ENCODE data around the gene NELFA.
"Not testable (repeated sequence)": the region's sequence is repeated elsewhere in the genome, so short reads cannot be mapped to it uniquely, and the experiment has no call there.

Gene NELFA

DNA sequence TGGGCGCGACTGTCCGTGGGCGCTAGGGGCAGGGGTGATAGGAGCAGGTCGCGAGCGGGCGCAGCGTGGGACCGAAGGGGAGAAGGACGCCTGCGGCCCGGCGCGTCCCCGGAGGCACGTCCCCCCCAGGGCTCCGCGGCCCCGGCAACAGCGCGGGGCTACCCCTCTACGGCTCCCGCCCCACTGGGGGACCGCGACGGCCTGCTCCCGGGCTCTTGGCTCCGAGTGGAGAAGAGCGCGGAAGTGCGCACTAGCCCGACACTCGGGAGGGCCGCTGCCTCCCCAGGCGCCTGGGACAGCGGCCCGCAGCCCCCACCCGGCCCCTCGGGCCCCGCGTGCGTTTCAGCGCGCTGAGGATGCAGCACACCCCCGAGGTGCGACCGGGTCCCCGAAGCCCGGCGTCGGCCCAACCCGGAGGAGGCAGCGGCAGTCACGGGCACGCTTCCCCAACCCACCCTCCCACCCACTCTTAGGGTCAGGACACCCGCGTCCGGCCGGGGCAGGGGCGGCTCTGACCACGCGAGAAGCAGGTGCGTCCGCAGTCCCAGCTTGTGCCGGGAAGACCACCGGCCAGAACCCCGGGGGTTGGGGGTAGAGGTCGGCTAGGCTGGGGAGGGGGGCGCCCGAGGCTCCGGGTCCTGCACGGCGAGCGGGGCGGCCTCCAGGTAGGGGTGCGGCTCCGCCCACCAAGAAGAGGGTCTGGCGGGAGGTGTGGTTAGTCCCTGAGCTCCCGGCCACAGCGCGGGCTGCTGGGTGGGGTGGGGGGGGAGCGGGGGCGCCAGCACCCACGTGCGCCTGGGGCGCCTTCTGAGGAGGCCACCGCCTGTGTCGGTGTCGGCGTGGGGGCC, 31.8 kb upstream of the NELFA start:
- peak overlapping the region in 1 of 5 donors; percentile 68 for H3K4me3 ChIP-seq (ENCODE audit: low read depth in 1 of 5, low read length in 5 of 5)
- peaks cover 0 to 25% (median 18%) of the 10 kb centered on the region in 5 donors for H3K4me1 ChIP-seq (ENCODE audit: control insufficient read depth in 5 of 5, insufficient read depth in 5 of 5, low read length in 5 of 5)
- peaks cover 0 to 8% (median 7%) of the 10 kb centered on the region in 5 donors for H3K9me3 ChIP-seq (ENCODE audit: control insufficient read depth in 5 of 5, low read length in 5 of 5)
- H3K27ac ChIP-seq (ENCODE audit: low read depth, low read length), result no peak overlapping the region
- peaks cover 0 to 19% (median 0%) of the 10 kb centered on the region in 5 donors for H3K27me3 ChIP-seq (ENCODE audit: control insufficient read depth in 5 of 5, insufficient read depth in 4 of 5, low read length in 5 of 5)
- H3K36me3 ChIP-seq (ENCODE audit: control insufficient read depth in 5 of 5, insufficient read depth in 5 of 5, low read length in 5 of 5), result no peaks in the 10 kb centered on the region
- no peak overlapping the region for H3K9ac ChIP-seq (ENCODE audit: low read length in 5 of 5)

- Histone ChIP-seq H3K9me3 (ENCODE audit: control insufficient read depth in 5 of 5, low read length in 5 of 5) (no peaks in the 10 kb centered on the region), H3K27me3 (ENCODE audit: control insufficient read depth in 5 of 5, insufficient read depth in 4 of 5, low read length in 5 of 5) (peaks cover 0 to 19% (median 0%) of the 10 kb centered on the region in 5 donors), H3K4me1 (ENCODE audit: control insufficient read depth in 5 of 5, insufficient read depth in 5 of 5, low read length in 5 of 5) (peaks cover 0 to 16% (median 12%) of the 10 kb centered on the region in 5 donors), H3K9ac (ENCODE audit: low read length in 5 of 5) (no peak overlapping the region), H3K27ac (ENCODE audit: low read depth, low read length) (no peak overlapping the region), H3K36me3 (ENCODE audit: control insufficient read depth in 5 of 5, insufficient read depth in 5 of 5, low read length in 5 of 5) (no peaks in the 10 kb centered on the region), H3K4me3 (ENCODE audit: low read depth in 1 of 5, low read length in 5 of 5) (no peak overlapping the region)
Measured at GRCh38 chr4:2036866-2037265, 28.1 kb upstream of the NELFA start.

GRCh38 chr4:2036327-2036726, 27.6 kb upstream of the NELFA start:
- Histone ChIP-seq H3K36me3 (ENCODE audit: control insufficient read depth in 5 of 5, insufficient read depth in 5 of 5, low read length in 5 of 5) (no peaks in the 10 kb centered on the region), H3K4me3 (ENCODE audit: low read depth in 1 of 5, low read length in 5 of 5) (no peak overlapping the region), H3K27me3 (ENCODE audit: control insufficient read depth in 5 of 5, insufficient read depth in 4 of 5, low read length in 5 of 5) (peaks cover 0 to 14% (median 0%) of the 10 kb centered on the region in 5 donors), H3K9ac (ENCODE audit: low read length in 5 of 5) (no peak overlapping the region), H3K9me3 (ENCODE audit: control insufficient read depth in 5 of 5, low read length in 5 of 5) (no peaks in the 10 kb centered on the region), H3K27ac (ENCODE audit: low read depth, low read length) (no peak overlapping the region), H3K4me1 (ENCODE audit: control insufficient read depth in 5 of 5, insufficient read depth in 5 of 5, low read length in 5 of 5) (peaks cover 0 to 11% (median 6%) of the 10 kb centered on the region in 5 donors)

- H3K9ac ChIP-seq (ENCODE audit: low read length in 5 of 5); H3K36me3 ChIP-seq (ENCODE audit: control insufficient read depth in 5 of 5, insufficient read depth in 5 of 5, low read length in 5 of 5); H3K27ac ChIP-seq (ENCODE audit: low read depth, low read length); H3K4me1 ChIP-seq (ENCODE audit: control insufficient read depth in 5 of 5, insufficient read depth in 5 of 5, low read length in 5 of 5); H3K27me3 ChIP-seq (ENCODE audit: control insufficient read depth in 5 of 5, insufficient read depth in 4 of 5, low read length in 5 of 5); H3K9me3 ChIP-seq (ENCODE audit: control insufficient read depth in 5 of 5, low read length in 5 of 5); H3K4me3 ChIP-seq (ENCODE audit: low read depth in 1 of 5, low read length in 5 of 5): not testable (repeated sequence)
Measured at GRCh38 chr4:2031161-2031560, 22.4 kb upstream of the NELFA start.

DNA sequence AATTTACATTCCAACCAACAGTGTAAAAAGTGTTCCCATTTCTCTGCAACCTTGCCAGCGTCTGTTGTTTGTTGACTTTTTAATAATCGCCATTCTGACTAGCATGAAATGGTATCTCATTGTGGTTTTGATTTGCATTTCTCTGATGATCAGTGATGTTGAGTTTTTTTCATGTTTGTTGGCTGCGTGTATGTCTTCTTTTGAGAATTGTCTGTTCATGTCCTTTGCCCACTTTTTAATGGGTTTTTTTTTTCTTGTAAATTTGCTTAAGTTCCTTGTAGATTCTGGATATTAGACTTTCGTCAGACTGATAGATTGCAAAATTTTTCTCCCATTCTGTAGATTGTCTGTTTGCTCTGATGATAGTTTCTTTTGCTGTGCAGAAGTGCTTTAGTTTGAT, 18.3 kb upstream of the NELFA start:
- H3K4me1 ChIP-seq (ENCODE audit: control insufficient read depth in 5 of 5, insufficient read depth in 5 of 5, low read length in 5 of 5); H3K36me3 ChIP-seq (ENCODE audit: control insufficient read depth in 5 of 5, insufficient read depth in 5 of 5, low read length in 5 of 5); H3K4me3 ChIP-seq (ENCODE audit: low read depth in 1 of 5, low read length in 5 of 5); H3K9me3 ChIP-seq (ENCODE audit: control insufficient read depth in 5 of 5, low read length in 5 of 5); H3K27me3 ChIP-seq (ENCODE audit: control insufficient read depth in 5 of 5, insufficient read depth in 4 of 5, low read length in 5 of 5); H3K9ac ChIP-seq (ENCODE audit: low read length in 5 of 5); H3K27ac ChIP-seq (ENCODE audit: low read depth, low read length): not testable (repeated sequence)

GRCh38 chr4:2025817-2026216, 17.0 kb upstream of the NELFA start:
- H3K9ac ChIP-seq (ENCODE audit: low read length in 5 of 5), result no peak overlapping the region
- H3K27ac ChIP-seq (ENCODE audit: low read depth, low read length), result no peak overlapping the region
- H3K36me3 ChIP-seq (ENCODE audit: control insufficient read depth in 5 of 5, insufficient read depth in 5 of 5, low read length in 5 of 5), result no peaks in the 10 kb centered on the region
- peaks cover 0 to 3% (median 0%) of the 10 kb centered on the region in 5 donors for H3K4me1 ChIP-seq (ENCODE audit: control insufficient read depth in 5 of 5, insufficient read depth in 5 of 5, low read length in 5 of 5)
- peaks cover 0 to 11% (median 5%) of the 10 kb centered on the region in 5 donors for H3K27me3 ChIP-seq (ENCODE audit: control insufficient read depth in 5 of 5, insufficient read depth in 4 of 5, low read length in 5 of 5)
- H3K9me3 ChIP-seq (ENCODE audit: control insufficient read depth in 5 of 5, low read length in 5 of 5), result no peaks in the 10 kb centered on the region
- no peak overlapping the region for H3K4me3 ChIP-seq (ENCODE audit: low read depth in 1 of 5, low read length in 5 of 5)

GRCh38 chr4:2024683-2025082, 15.9 kb upstream of the NELFA start:
- peaks cover 2 to 11% (median 5%) of the 10 kb centered on the region in 5 donors for H3K27me3 ChIP-seq (ENCODE audit: control insufficient read depth in 5 of 5, insufficient read depth in 4 of 5, low read length in 5 of 5)

DNA sequence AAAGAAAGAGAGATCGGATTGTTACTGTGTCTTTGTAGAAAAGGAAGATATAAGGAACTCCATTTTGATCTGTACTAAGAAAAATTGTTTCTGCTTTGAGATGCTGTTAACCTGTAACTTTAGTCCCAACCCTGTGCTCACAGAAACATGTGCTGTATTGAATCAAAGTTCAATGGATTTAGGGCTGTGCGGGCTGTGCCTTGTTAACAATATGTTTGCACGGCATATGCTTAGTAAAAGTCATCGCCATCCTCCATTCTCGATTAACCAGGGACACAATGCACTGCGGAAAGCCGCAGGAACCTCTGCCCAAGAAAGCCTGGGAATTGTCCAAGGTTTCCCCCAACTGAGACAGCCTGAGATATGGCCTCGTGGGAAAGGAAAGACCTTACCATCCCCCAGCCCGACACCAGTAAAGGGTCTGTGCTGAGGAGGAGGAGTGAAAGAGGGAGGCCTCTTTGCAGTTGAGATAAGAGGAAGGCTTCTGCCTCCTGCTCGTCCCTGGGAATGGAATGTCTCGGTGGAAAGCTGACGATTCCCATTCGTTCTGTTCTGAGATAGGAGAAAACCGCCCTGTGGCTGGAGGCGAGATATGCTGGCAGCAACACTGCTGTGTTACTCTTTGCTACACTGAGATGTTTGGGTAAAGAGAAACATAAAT, 12.7 kb upstream of the NELFA start:
- H3K27ac ChIP-seq (ENCODE audit: low read depth, low read length); H3K4me3 ChIP-seq (ENCODE audit: low read depth in 1 of 5, low read length in 5 of 5); H3K36me3 ChIP-seq (ENCODE audit: control insufficient read depth in 5 of 5, insufficient read depth in 5 of 5, low read length in 5 of 5); H3K4me1 ChIP-seq (ENCODE audit: control insufficient read depth in 5 of 5, insufficient read depth in 5 of 5, low read length in 5 of 5); H3K9me3 ChIP-seq (ENCODE audit: control insufficient read depth in 5 of 5, low read length in 5 of 5); H3K9ac ChIP-seq (ENCODE audit: low read length in 5 of 5): not testable (repeated sequence)
- H3K27me3 ChIP-seq (ENCODE audit: control insufficient read depth in 5 of 5, insufficient read depth in 4 of 5, low read length in 5 of 5), result peaks cover 2 to 11% (median 6%) of the 10 kb centered on the region in 5 donors

More at GRCh38 chr4:2024683-2025082, 15.9 kb upstream of the NELFA start:
- no peaks in the 10 kb centered on the region for H3K9me3 ChIP-seq (ENCODE audit: control insufficient read depth in 5 of 5, low read length in 5 of 5)
- H3K4me1 ChIP-seq (ENCODE audit: control insufficient read depth in 5 of 5, insufficient read depth in 5 of 5, low read length in 5 of 5), result peaks cover 0 to 3% (median 0%) of the 10 kb centered on the region in 5 donors
- no peak overlapping the region for H3K4me3 ChIP-seq (ENCODE audit: low read depth in 1 of 5, low read length in 5 of 5)
- H3K9ac ChIP-seq (ENCODE audit: low read length in 5 of 5), result no peak overlapping the region
- no peaks in the 10 kb centered on the region for H3K36me3 ChIP-seq (ENCODE audit: control insufficient read depth in 5 of 5, insufficient read depth in 5 of 5, low read length in 5 of 5)
- no peak overlapping the region for H3K27ac ChIP-seq (ENCODE audit: low read depth, low read length)

DNA sequence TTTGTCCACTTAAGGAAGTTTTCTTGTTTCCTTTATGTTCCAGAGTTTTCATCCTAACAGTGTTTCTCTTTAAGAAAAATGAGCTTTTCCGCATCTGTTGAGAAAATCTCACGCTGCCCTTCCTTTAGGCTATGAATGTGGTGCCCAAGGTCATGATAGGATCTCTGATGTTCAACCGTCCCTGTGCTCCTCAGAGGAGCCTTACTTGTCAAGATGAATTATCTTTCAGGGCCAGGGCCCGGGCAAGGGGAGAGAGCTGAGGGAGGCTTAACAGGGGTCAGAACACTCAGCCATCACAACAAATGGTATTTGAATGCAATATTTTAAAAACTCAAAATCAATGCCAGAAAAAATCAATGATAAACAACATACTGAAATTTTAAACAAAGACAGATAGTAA, 6.2 kb upstream of the NELFA start:
- H3K4me3 ChIP-seq (ENCODE audit: low read depth in 1 of 5, low read length in 5 of 5), result no peak overlapping the region
- no peak overlapping the region for H3K9ac ChIP-seq (ENCODE audit: low read length in 5 of 5)
- H3K27ac ChIP-seq (ENCODE audit: low read depth, low read length), result no peak overlapping the region
- H3K27me3 ChIP-seq (ENCODE audit: control insufficient read depth in 5 of 5, insufficient read depth in 4 of 5, low read length in 5 of 5), result peaks cover 0 to 6% (median 0%) of the 10 kb centered on the region in 5 donors
- no peaks in the 10 kb centered on the region for H3K9me3 ChIP-seq (ENCODE audit: control insufficient read depth in 5 of 5, low read length in 5 of 5)
- peaks cover 0 to 19% (median 4%) of the 10 kb centered on the region in 5 donors for H3K4me1 ChIP-seq (ENCODE audit: control insufficient read depth in 5 of 5, insufficient read depth in 5 of 5, low read length in 5 of 5)
- no peaks in the 10 kb centered on the region for H3K36me3 ChIP-seq (ENCODE audit: control insufficient read depth in 5 of 5, insufficient read depth in 5 of 5, low read length in 5 of 5)

- Histone ChIP-seq H3K27ac (ENCODE audit: low read depth, low read length) (no peak overlapping the region), H3K9ac (ENCODE audit: low read length in 5 of 5) (no peak overlapping the region), H3K36me3 (ENCODE audit: control insufficient read depth in 5 of 5, insufficient read depth in 5 of 5, low read length in 5 of 5) (no peaks in the 10 kb centered on the region), H3K9me3 (ENCODE audit: control insufficient read depth in 5 of 5, low read length in 5 of 5) (no peaks in the 10 kb centered on the region), H3K4me3 (ENCODE audit: low read depth in 1 of 5, low read length in 5 of 5) (no peak overlapping the region), H3K4me1 (ENCODE audit: control insufficient read depth in 5 of 5, insufficient read depth in 5 of 5, low read length in 5 of 5) (peaks cover 3 to 40% (median 23%) of the 10 kb centered on the region in 5 donors), H3K27me3 (ENCODE audit: control insufficient read depth in 5 of 5, insufficient read depth in 4 of 5, low read length in 5 of 5) (no peaks in the 10 kb centered on the region)
Measured at GRCh38 chr4:2011583-2011982, 2.8 kb upstream of the NELFA start.

All from subcutaneous abdominal adipose tissue (tissue), 5 donors.